ENCODE measurements around the gene UCHL1.

DNA sequence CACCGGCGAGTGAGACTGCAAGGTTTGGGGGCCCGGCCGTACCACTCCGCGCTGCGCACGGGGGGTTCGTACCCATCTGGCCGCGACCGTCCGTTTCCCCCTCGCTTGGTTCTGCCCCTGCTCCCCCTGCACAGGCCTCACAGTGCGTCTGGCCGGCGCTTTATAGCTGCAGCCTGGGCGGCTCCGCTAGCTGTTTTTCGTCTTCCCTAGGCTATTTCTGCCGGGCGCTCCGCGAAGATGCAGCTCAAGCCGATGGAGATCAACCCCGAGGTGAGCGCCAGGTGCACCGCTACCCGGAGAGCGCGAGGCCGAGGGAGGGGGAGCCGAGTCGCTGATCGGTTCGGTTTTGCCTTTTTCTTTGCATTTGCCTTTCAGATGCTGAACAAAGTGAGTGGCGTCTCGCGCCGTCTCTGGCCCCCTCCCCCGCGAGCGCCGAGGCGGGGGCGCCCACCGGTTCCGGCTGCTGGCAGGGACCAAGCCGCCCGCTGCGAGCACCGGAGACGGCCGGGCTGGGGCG is at the start of gene UCHL1:
- TF ChIP-seq, protein P1, sequence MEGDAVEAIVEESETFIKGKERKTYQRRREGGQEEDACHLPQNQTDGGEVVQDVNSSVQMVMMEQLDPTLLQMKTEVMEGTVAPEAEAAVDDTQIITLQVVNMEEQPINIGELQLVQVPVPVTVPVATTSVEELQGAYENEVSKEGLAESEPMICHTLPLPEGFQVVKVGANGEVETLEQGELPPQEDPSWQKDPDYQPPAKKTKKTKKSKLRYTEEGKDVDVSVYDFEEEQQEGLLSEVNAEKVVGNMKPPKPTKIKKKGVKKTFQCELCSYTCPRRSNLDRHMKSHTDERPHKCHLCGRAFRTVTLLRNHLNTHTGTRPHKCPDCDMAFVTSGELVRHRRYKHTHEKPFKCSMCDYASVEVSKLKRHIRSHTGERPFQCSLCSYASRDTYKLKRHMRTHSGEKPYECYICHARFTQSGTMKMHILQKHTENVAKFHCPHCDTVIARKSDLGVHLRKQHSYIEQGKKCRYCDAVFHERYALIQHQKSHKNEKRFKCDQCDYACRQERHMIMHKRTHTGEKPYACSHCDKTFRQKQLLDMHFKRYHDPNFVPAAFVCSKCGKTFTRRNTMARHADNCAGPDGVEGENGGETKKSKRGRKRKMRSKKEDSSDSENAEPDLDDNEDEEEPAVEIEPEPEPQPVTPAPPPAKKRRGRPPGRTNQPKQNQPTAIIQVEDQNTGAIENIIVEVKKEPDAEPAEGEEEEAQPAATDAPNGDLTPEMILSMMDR (IDR thresholded peaks at IDR 0.05): no peak
- TF ChIP-seq POLR2A (IDR thresholded peaks at IDR 0.05): no peak

Data from upper lobe of left lung (tissue), 4 donors.